GM10266 (cell line): Measurements from ENCODE around the gene PNPLA7.

Source experiments
- DNase-seq: peaks from one replicate; pipeline ENCODE4 v3.0.0; 2012; ENCODE audit errors: extremely low spot score
- CTCF ChIP-seq: IDR thresholded peaks from 2 replicates; pipeline ENCODE4 v1.5.1; 2012; ENCODE audit warnings: mild to moderate bottlenecking, low read depth; ENCODE audit not compliant: control insufficient read depth, insufficient read depth; ENCODE audit errors: missing control alignments

The PNPLA7 gene

GRCh38 chr9:137488906-137489305 is 61.3 kb downstream of the PNPLA7 start:
- no peak for TF ChIP-seq CTCF
- DNase-seq = no peak

GRCh38 chr9:137488327-137488653 is 61.9 kb downstream of the PNPLA7 start:
- TF ChIP-seq CTCF = no peak
- no peak for DNase-seq

DNA sequence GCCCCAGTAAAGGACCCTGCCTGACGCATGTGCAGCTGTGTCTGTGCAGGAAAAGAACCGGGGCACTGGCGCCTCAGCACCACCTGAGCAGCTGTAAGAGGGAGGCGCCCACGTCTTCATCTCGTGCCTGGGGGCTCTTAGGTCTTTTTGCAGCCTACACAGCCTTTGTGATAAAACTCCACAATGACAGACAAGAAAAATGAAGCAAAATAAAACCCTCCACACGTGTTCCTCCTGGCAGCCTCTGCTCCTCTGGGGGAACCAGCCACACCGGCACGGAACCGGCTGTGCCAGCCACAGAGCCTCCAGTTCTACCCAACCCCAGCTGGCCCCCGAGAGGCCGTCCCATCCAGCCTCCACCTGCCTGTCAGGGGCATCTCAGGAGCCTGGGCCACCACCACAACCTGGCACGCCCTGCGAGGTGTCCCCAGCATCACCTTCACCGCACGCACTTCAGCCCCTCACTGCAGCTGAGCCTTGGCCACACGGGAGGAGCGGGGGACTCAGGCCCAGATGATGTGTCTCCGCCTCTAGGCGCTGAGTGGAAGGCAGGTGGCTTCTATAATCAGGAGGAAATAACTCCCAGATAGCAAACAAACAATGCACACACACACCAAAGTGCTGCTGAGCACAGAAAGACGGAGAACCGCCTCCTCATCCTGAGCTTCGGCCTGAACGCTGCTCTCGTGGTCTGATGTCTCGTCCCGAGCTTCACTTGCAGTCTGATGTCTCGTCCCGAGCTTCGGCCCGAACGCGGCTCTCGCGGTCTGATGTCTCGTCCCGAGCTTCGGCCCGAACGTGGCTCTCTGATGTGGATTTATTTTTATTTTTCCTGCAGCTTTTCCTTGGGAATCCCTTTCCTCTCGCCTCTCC is 62.5 kb downstream of the PNPLA7 start:
- TF ChIP-seq CTCF = no peak
- no peak for DNase-seq

DNA sequence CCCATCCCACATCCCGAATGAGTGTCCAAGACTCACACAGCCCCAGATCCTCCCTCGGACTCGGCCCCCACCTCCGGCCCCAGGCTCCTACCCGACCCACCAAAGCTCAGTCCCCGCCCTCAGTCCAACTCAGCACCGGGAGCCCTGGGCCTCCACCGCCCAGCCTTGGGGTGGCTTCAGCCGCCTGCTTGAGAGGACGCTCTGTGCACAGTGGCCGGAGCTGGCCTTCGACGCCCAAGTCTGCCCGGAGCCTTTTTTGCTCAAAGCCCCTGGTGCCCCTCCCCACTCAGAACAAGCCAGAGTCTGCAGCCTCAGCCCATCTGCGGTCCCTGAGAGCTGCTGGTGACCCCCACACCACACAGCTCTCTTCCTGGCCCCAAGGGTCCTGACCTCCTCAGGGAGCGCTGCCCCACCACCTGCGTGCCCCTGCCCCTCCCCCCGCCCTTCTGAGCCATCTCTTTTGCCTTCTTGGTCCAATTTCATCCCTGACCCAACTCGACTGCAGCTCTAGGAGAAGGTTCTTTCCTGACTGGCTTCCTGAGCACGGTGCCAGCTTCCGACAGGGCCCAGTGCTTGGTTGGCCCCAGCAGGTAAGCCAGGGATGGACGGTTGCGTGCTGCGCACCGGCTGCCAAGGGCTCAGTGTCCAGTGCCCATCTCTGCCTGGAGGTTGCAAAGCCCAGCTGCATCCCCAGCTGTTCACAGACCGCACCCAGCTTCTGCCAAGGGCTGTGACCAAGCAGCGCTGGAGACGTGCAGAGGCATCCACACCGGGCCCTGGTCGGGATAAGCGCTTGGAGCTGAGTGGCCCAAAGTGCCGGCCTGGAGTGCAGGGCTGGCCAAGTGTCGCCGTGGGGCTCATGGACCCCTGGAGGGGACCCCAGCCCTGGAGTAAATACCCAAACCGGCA is 63.4 kb downstream of the PNPLA7 start:
- TF ChIP-seq CTCF = no peak
- DNase-seq = no peak

GRCh38 chr9:137486141-137486490 is 64.1 kb downstream of the PNPLA7 start:
- DNase-seq = no peak
- no peak for TF ChIP-seq CTCF

GRCh38 chr9:137485343-137486140 is 64.7 kb downstream of the PNPLA7 start:
- no peak for DNase-seq
- TF ChIP-seq CTCF = no peak
